ENCODE data around the gene MSL1. TPM values are rescaled to one million over a fixed set of nuclear protein-coding genes. Genes with fewer than 3 reads are reported as not detected.

The MSL1 gene
- total and polyA plus RNA-seq, 2 of the 13 experiments (the other 11 are each of a cell fraction or from before 2014, with no cell fraction given) = 63.8 to 88.5 TPM

DNA sequence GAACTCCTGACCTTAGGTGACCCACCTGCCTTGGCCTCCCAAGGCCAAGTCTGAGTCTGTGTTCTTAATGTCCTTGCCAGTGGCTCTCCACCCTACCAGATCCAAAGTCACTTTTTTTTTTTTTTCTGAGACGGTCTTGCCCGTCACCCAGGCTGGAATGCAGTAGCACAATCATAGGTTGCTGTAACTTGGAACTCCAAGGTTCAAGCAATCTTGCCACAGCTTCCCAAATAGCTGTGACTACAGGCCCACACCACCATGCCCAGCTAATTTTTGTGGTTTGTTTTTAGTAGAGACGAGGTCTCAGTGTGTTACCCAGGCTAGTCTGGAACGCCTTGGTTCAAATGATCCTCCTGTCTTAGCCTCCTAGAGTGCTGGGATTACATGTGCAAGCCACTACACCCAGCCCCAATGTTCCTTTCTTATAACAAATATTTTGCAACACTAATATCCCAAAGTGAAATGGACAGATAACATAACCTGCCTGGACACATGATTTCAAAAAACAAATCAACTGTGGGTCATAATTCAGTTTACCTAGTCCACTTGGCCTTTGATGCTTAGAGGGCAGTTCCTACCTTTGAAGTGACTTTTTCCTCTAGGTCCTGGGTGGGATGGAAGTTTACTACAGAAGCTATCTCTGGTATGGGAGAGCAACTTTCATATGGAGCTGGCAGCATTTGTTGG, 51.5 kb downstream of the MSL1 start (continued):
- TF ChIP-seq, protein P1, sequence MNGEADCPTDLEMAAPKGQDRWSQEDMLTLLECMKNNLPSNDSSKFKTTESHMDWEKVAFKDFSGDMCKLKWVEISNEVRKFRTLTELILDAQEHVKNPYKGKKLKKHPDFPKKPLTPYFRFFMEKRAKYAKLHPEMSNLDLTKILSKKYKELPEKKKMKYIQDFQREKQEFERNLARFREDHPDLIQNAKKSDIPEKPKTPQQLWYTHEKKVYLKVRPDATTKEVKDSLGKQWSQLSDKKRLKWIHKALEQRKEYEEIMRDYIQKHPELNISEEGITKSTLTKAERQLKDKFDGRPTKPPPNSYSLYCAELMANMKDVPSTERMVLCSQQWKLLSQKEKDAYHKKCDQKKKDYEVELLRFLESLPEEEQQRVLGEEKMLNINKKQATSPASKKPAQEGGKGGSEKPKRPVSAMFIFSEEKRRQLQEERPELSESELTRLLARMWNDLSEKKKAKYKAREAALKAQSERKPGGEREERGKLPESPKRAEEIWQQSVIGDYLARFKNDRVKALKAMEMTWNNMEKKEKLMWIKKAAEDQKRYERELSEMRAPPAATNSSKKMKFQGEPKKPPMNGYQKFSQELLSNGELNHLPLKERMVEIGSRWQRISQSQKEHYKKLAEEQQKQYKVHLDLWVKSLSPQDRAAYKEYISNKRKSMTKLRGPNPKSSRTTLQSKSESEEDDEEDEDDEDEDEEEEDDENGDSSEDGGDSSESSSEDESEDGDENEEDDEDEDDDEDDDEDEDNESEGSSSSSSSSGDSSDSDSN (CRISPR knock-in tag; IDR thresholded peaks at IDR 0.05) = no peak
- TF ChIP-seq, protein P2, sequence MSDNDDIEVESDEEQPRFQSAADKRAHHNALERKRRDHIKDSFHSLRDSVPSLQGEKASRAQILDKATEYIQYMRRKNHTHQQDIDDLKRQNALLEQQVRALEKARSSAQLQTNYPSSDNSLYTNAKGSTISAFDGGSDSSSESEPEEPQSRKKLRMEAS (IDR thresholded peaks at IDR 0.05) = peak; percentile 59
- TF ChIP-seq MLLT10 (CRISPR knock-in tag; IDR thresholded peaks at IDR 0.05) = no peak
- TF ChIP-seq TRAFD1 (CRISPR knock-in tag; IDR thresholded peaks at IDR 0.05; ENCODE audit: borderline replicate concordance) = no peak; the same call in 1 of the 2 replicates
- no peak for TF ChIP-seq MZF1 (CRISPR knock-in tag; IDR thresholded peaks at IDR 0.05; ENCODE audit: borderline replicate concordance)
- TF ChIP-seq AKNA (CRISPR knock-in tag; IDR thresholded peaks at IDR 0.05; ENCODE audit: borderline replicate concordance) = no peak
- no peak for TF ChIP-seq ZNF326 (CRISPR knock-in tag; IDR thresholded peaks at IDR 0.05; ENCODE audit: borderline replicate concordance)
- TF ChIP-seq, protein P3, sequence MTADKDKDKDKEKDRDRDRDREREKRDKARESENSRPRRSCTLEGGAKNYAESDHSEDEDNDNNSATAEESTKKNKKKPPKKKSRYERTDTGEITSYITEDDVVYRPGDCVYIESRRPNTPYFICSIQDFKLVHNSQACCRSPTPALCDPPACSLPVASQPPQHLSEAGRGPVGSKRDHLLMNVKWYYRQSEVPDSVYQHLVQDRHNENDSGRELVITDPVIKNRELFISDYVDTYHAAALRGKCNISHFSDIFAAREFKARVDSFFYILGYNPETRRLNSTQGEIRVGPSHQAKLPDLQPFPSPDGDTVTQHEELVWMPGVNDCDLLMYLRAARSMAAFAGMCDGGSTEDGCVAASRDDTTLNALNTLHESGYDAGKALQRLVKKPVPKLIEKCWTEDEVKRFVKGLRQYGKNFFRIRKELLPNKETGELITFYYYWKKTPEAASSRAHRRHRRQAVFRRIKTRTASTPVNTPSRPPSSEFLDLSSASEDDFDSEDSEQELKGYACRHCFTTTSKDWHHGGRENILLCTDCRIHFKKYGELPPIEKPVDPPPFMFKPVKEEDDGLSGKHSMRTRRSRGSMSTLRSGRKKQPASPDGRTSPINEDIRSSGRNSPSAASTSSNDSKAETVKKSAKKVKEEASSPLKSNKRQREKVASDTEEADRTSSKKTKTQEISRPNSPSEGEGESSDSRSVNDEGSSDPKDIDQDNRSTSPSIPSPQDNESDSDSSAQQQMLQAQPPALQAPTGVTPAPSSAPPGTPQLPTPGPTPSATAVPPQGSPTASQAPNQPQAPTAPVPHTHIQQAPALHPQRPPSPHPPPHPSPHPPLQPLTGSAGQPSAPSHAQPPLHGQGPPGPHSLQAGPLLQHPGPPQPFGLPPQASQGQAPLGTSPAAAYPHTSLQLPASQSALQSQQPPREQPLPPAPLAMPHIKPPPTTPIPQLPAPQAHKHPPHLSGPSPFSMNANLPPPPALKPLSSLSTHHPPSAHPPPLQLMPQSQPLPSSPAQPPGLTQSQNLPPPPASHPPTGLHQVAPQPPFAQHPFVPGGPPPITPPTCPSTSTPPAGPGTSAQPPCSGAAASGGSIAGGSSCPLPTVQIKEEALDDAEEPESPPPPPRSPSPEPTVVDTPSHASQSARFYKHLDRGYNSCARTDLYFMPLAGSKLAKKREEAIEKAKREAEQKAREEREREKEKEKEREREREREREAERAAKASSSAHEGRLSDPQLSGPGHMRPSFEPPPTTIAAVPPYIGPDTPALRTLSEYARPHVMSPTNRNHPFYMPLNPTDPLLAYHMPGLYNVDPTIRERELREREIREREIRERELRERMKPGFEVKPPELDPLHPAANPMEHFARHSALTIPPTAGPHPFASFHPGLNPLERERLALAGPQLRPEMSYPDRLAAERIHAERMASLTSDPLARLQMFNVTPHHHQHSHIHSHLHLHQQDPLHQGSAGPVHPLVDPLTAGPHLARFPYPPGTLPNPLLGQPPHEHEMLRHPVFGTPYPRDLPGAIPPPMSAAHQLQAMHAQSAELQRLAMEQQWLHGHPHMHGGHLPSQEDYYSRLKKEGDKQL (CRISPR knock-in tag; IDR thresholded peaks at IDR 0.05; ENCODE audit: low read depth) = 0 out of 2 replicates have a peak, but pooled peaks have one; percentile 35
- TF ChIP-seq RFX3 (CRISPR knock-in tag; IDR thresholded peaks at IDR 0.05) = no peak
- TF ChIP-seq ZNF784 (CRISPR knock-in tag; IDR thresholded peaks at IDR 0.05; ENCODE audit: borderline replicate concordance) = 0 out of 2 replicates have a peak, but pooled peaks have one; percentile 16
- no peak for TF ChIP-seq ZNF30 (CRISPR knock-in tag; IDR thresholded peaks at IDR 0.05)
